ENCODE measurements around the gene SLC26A1.

SLC26A1 gene

DNA sequence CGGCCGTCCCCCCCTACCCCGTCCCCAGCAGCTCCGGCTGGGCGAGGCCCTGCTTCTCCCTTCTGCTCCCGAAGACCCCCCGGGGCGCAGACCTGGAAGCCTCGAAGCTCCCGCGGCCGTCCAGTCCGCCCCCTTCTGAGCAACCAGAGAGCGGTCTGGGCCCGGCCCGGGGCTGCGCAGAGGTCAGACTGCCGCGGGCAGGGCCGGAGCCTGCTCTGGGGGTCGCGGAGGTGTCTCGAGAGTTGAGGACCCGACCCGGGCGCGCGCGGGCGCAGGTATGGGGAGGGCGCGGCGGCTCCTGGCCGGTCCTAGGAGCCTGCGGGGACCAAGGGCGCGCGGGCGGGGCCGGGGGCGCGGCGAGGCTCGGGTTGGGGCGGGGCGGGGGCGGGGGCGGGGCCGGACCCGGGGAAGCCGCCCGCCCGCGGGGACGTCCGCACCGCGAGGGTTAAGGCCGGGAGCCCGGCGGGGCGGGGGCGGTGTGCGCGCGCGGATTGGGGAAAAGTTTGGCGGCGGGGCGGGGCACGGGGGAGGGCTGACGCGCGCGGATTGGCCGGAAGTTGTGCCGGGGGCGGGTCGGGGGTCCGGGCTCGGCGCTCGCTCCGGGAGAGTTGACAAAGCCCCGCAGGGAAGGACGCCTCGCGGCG, 17.9 kb upstream of the SLC26A1 start, which contains the start of gene FGFRL1:
Gene FGFRL1, plus strand, starts transcription at position 605 of the 644 bp plus-strand sequence. CDS start 860 bp downstream, outside the sequence.
- Histone ChIP-seq H3K27ac (ENCODE audit: low read depth, low read length) (no peak within 1 kb of the TSS), H3K9ac (ENCODE audit: low read depth, low read length) (no peak within 1 kb of the TSS), H3K27me3 (ENCODE audit: control insufficient read depth, insufficient read depth, low read length) (peaks cover 50% of the 10 kb centered on the region)

DNA sequence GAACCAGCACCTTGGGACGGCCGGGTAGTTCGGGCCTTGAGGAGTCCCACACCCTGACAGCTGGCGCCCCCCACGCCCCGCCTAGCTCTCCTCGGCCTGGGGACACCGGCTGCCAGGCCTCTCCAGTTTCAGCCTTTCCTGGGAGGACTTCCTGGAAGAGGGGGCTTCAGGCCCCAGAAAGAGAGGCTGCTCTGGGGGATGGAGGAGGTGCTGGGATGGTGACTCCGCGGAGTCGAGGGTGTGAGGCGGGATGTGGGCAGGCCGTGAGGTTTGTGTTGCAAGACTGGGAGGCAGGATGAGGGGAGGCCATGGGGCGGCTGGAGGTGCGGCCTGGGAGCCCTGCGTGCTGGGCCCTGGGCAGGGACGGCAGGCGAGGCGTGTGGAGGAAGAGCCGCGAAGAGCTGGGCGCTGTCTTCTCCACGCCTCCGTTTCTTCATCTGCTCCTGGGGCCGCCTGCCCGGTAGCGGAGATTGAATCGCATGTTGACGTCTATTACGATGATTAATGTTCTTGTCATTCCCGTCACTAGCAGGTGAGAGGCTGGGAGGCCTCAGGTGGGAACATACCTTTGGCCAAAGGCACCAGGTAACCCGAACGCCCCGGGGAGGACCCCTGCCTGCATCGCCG, 17.3 kb upstream of the SLC26A1 start:
- no peaks in the 10 kb centered on the region for H3K36me3 ChIP-seq (ENCODE audit: control insufficient read depth, insufficient read depth, low read length)
- no peaks in the 10 kb centered on the region for H3K9me3 ChIP-seq (ENCODE audit: control insufficient read depth, insufficient read depth, low read length)
- peak overlapping the region; percentile 61; the same call in 1 of the 2 replicates for H3K4me3 ChIP-seq (ENCODE audit: low read depth, low read length)
- peaks cover 55% of the 10 kb centered on the region for H3K27me3 ChIP-seq (ENCODE audit: control insufficient read depth, insufficient read depth, low read length)
- peaks cover 11% of the 10 kb centered on the region; the same call in 1 of the 2 replicates for H3K4me1 ChIP-seq (ENCODE audit: control insufficient read depth, insufficient read depth, low read length)
- no peak overlapping the region for H3K9ac ChIP-seq (ENCODE audit: low read depth, low read length)
- H3K27ac ChIP-seq (ENCODE audit: low read depth, low read length) = no peak overlapping the region

More for the DNA sequence above, 17.9 kb upstream of the SLC26A1 start, which contains the start of gene FGFRL1:
- H3K4me3 ChIP-seq (ENCODE audit: low read depth, low read length) = peak within 1 kb of the TSS; percentile 61
- no peaks in the 10 kb centered on the region for H3K36me3 ChIP-seq (ENCODE audit: control insufficient read depth, insufficient read depth, low read length)
- H3K9me3 ChIP-seq (ENCODE audit: control insufficient read depth, insufficient read depth, low read length) = no peaks in the 10 kb centered on the region
- peaks cover 11% of the 10 kb centered on the region; the same call in 1 of the 2 replicates for H3K4me1 ChIP-seq (ENCODE audit: control insufficient read depth, insufficient read depth, low read length)

DNA sequence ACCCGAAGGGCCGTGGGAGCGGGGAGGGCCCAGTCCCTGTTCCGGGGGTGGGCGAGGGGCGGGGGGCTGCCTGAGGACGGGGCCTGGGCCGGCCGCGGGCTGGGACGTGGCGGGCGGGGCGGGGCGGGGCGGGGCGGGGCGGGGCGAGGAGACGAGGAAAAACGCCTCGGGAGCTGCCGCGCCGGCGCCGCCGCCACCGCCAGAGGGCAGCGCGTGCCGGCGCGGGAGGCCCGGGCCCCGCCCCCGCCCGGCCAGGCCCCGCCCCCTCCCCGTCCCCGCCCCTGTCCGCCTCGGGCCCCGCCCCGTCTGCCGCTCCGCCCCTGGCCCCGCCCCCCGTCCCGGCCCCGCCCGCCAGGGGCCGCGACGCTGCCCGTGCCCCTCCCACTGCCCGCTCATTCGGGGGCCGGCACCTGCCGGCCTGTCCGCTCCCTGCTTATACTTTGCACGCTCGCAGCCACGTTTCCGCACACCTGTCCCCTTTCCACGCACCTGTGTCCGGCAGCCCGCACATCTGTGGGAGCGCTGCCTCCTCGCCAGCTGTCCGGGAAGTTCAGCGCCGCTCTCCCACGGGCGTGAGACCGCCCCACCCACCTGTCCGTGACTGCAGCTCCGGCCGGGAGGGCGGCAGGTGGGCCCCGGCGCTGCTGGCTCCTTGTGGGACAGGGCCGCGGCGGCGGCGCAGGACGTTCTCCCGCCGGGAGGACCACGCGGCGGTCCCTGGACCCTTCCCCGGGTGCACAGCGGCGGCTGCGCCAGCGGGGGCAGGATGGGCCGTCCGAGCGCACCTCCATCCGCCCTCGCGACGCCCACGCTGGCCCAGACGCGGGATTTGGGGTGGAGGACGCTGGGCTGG, 16.6 kb upstream of the SLC26A1 start:
- Histone ChIP-seq H3K36me3 (ENCODE audit: control insufficient read depth, insufficient read depth, low read length) (no peaks in the 10 kb centered on the region), H3K27me3 (ENCODE audit: control insufficient read depth, insufficient read depth, low read length) (peaks cover 62% of the 10 kb centered on the region), H3K4me1 (ENCODE audit: control insufficient read depth, insufficient read depth, low read length) (peaks cover 11% of the 10 kb centered on the region; the same call in 1 of the 2 replicates), H3K27ac (ENCODE audit: low read depth, low read length) (no peak overlapping the region), H3K9ac (ENCODE audit: low read depth, low read length) (no peak overlapping the region), H3K9me3 (ENCODE audit: control insufficient read depth, insufficient read depth, low read length) (no peaks in the 10 kb centered on the region), H3K4me3 (ENCODE audit: low read depth, low read length) (peak overlapping the region; percentile 64)

DNA sequence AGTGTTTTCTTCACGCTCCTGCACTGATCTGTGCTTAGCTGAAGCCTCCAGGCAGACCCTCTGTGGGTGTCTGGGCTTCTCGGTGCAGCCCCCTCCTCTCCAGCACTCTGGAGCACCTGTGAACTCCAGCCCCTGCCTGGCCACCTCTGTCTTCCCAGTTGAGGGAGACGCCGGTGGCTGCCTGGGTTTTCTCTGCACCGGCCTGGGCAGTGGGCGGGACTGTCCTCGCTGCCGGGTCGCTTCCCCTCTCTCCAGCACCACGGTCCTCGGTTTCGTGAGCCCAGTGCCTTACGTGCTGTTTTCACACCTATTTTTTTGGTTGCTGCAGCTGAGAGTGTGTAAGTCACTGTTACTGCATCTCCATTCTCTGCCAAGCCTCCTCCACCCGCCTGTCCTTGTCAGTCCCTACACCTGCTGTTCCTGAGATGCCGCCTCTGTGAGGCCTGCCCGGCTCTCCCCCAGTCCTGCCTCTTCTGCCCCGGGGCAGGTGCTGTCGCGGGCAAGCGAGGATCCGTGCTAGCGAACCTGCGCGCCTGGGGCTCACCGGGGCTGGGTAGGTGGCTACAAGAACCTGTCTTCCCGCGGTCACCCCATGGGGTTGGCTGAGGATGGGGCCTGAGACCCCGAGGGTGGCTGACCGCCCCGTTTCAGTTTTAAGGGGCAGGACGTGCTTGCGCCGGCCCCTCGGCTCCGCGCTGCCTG, 15.8 kb upstream of the SLC26A1 start:
- H3K9ac ChIP-seq (ENCODE audit: low read depth, low read length) = no peak overlapping the region
- H3K27ac ChIP-seq (ENCODE audit: low read depth, low read length) = no peak overlapping the region
- H3K4me3 ChIP-seq (ENCODE audit: low read depth, low read length) = peak overlapping the region; percentile 64
- H3K27me3 ChIP-seq (ENCODE audit: control insufficient read depth, insufficient read depth, low read length) = peaks cover 70% of the 10 kb centered on the region
- no peaks in the 10 kb centered on the region for H3K36me3 ChIP-seq (ENCODE audit: control insufficient read depth, insufficient read depth, low read length)
- H3K9me3 ChIP-seq (ENCODE audit: control insufficient read depth, insufficient read depth, low read length) = no peaks in the 10 kb centered on the region
- peaks cover 11% of the 10 kb centered on the region; the same call in 1 of the 2 replicates for H3K4me1 ChIP-seq (ENCODE audit: control insufficient read depth, insufficient read depth, low read length)

DNA sequence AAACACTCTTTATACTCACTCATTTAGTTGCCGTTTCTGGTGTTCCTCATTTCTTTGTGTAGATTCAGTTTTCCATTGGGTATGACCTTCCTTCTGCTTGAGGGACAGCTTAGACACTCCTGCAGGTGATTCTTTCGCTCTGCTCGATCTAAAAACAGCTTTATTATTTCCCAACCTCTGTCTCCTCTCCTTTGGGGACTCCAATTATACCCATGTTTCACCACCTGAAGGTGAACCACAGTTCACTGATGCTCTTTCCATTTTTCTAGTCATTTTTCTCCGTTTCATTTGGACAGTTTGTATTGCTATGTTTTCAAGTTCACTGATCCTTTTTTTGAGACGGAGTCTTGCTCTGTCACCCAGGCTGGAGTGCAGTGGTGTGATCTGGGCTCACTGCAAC, 13.7 kb upstream of the SLC26A1 start:
- Histone ChIP-seq H3K27ac (ENCODE audit: low read depth, low read length) (no peak overlapping the region), H3K4me3 (ENCODE audit: low read depth, low read length) (no peak overlapping the region), H3K27me3 (ENCODE audit: control insufficient read depth, insufficient read depth, low read length) (peaks cover 87% of the 10 kb centered on the region), H3K9ac (ENCODE audit: low read depth, low read length) (no peak overlapping the region), H3K4me1 (ENCODE audit: control insufficient read depth, insufficient read depth, low read length) (peaks cover 11% of the 10 kb centered on the region; the same call in 1 of the 2 replicates), H3K36me3 (ENCODE audit: control insufficient read depth, insufficient read depth, low read length) (no peaks in the 10 kb centered on the region), H3K9me3 (ENCODE audit: control insufficient read depth, insufficient read depth, low read length) (no peaks in the 10 kb centered on the region)

DNA sequence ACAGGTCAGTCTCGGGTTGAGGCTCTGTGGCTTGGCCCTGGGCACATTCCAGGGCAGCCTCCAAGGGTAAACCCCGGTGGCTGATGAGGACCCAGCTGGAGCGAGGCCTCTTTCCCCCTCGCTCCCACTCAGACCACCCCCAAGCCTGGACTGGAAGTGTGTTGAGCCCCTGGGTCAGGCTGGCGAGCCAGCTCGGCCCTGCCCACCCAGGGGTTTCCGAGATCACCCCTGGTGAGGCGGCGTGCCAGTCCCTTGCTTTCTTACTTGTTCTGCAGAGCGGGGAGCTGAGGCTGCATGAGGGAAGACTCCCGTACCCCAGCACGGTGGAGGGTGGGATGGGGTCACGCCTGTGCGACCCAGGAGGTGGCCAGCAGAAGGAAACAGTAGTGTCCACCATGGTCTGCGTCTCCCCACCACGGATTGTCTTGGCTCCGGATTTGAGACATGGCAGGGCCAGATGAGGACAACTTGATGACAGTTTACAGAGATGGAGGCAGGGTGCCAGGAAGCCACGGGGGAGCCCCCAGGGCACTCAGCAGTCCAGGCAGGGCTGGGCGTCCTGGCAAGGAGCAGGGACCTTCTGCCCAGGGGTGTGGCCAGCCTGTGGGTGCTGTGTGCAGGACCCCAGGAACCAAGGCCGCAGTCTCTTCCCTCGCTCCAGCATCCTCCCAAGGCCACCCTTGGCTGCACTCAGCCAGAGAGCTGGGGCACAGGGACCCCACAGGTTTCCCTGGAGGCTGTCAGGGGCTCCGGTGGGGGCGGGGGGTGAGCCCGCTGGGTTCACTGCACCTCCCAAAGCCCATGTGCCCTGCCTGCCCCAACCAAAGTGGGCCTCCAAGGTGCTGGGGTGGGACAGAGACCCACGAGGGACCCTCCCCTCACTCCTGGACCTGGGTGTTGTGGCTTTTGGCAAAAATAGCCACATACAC, 11.6 kb upstream of the SLC26A1 start:
- Histone ChIP-seq H3K36me3 (ENCODE audit: control insufficient read depth, insufficient read depth, low read length) (no peaks in the 10 kb centered on the region), H3K4me1 (ENCODE audit: control insufficient read depth, insufficient read depth, low read length) (peaks cover 3% of the 10 kb centered on the region; the same call in 1 of the 2 replicates), H3K27ac (ENCODE audit: low read depth, low read length) (no peak overlapping the region), H3K27me3 (ENCODE audit: control insufficient read depth, insufficient read depth, low read length) (peaks cover 94% of the 10 kb centered on the region), H3K9ac (ENCODE audit: low read depth, low read length) (no peak overlapping the region), H3K9me3 (ENCODE audit: control insufficient read depth, insufficient read depth, low read length) (no peaks in the 10 kb centered on the region), H3K4me3 (ENCODE audit: low read depth, low read length) (no peak overlapping the region)

DNA sequence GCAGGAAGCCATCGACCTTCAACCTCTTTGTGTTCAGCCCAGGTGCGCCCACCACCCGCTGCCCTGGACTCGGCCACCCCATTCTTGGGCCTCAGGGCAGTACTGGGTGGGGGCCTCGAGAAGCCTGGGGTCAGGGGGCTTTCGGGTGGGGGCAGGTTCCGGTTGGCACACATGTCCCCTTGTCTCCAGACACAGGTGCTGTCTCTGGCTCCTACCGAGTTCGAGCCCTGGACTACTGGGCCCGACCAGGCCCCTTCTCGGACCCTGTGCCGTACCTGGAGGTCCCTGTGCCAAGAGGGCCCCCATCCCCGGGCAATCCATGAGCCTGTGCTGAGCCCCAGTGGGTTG, 10.8 kb upstream of the SLC26A1 start:
- H3K9ac ChIP-seq (ENCODE audit: low read depth, low read length) = no peak overlapping the region

DNA sequence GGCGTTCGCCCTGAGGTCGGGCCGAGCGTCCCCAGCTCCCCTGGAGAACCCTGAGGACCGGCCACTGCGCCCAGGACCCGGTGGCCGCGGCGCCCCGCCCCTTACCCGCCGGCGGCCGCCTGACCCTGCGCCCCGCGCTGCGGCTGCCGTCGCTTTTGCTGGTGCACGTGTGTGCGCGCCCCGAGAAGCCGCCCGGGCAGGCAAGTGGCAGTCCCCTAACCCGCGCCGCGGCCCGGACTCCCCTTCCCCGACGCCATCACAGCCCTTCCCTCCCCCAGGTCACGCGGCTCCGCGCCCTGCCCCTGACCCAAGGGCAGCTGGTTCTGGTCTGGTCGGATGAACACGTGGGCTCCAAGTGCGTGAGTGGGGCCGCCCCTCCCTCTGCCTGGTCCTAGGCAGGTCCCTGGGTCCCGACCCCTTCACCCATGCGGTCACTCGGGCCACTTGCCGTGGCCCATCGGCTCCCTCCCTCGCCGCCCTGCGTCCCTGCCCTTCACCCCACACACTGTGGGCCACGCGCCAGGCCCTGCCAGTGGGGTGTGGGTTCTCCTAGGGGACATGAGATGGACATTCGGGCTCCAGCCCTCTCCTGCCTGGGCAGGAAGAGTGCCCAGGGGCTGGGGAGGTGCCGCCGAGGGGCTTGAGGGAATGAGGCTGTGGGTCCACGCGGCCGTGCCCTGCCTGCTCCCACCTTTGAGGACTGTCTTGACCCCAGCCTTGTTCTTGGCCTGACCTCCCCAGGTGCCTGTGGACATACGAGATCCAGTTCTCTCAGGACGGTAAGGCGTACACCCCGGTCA, 10.3 kb upstream of the SLC26A1 start:
- no peak overlapping the region for H3K27ac ChIP-seq (ENCODE audit: low read depth, low read length)
- no peaks in the 10 kb centered on the region for H3K36me3 ChIP-seq (ENCODE audit: control insufficient read depth, insufficient read depth, low read length)
- peak overlapping the region; percentile 40; the same call in 1 of the 2 replicates for H3K4me3 ChIP-seq (ENCODE audit: low read depth, low read length)
- H3K27me3 ChIP-seq (ENCODE audit: control insufficient read depth, insufficient read depth, low read length) = peaks cover 94% of the 10 kb centered on the region
- H3K9me3 ChIP-seq (ENCODE audit: control insufficient read depth, insufficient read depth, low read length) = no peaks in the 10 kb centered on the region
- no peaks in the 10 kb centered on the region for H3K4me1 ChIP-seq (ENCODE audit: control insufficient read depth, insufficient read depth, low read length)
- H3K9ac ChIP-seq (ENCODE audit: low read depth, low read length) = no peak overlapping the region

More for the DNA sequence above, 10.8 kb upstream of the SLC26A1 start:
- Histone ChIP-seq H3K27me3 (ENCODE audit: control insufficient read depth, insufficient read depth, low read length) (peaks cover 95% of the 10 kb centered on the region), H3K36me3 (ENCODE audit: control insufficient read depth, insufficient read depth, low read length) (no peaks in the 10 kb centered on the region), H3K4me3 (ENCODE audit: low read depth, low read length) (no peak overlapping the region), H3K4me1 (ENCODE audit: control insufficient read depth, insufficient read depth, low read length) (0 out of 2 replicates have a peak, but pooled peaks cover 2% of the 10 kb centered on the region), H3K9me3 (ENCODE audit: control insufficient read depth, insufficient read depth, low read length) (no peaks in the 10 kb centered on the region), H3K27ac (ENCODE audit: low read depth, low read length) (no peak overlapping the region)

DNA sequence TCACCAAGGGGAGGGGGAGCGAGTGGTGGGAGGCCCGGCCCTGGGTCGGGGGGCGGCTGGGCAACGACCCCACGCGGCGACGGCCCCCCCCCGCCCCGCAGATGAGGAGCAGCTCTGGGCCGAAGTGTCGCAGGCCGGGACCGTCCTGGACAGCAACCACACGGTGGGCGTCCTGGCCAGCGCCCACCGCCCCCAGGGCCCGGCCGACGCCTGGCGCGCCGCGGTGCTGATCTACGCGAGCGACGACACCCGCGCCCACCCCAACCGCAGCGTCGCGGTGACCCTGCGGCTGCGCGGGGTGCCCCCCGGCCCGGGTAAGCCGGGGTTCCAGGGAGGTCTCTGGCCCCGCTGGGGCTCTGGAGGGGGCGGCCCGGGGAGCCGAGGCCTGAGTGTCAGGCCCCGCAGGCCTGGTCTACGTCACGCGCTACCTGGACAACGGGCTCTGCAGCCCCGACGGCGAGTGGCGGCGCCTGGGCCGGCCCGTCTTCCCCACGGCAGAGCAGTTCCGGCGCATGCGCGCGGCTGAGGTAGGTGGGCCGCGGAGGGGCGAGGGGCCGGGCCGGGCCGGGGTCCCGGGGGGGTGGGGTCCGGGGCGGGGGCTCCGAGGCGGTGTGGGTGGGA, 9.5 kb upstream of the SLC26A1 start:
- Histone ChIP-seq H3K9me3 (ENCODE audit: control insufficient read depth, insufficient read depth, low read length) (no peaks in the 10 kb centered on the region), H3K27me3 (ENCODE audit: control insufficient read depth, insufficient read depth, low read length) (peaks cover 94% of the 10 kb centered on the region), H3K4me1 (ENCODE audit: control insufficient read depth, insufficient read depth, low read length) (no peaks in the 10 kb centered on the region), H3K36me3 (ENCODE audit: control insufficient read depth, insufficient read depth, low read length) (no peaks in the 10 kb centered on the region), H3K27ac (ENCODE audit: low read depth, low read length) (no peak overlapping the region), H3K9ac (ENCODE audit: low read depth, low read length) (no peak overlapping the region), H3K4me3 (ENCODE audit: low read depth, low read length) (peak overlapping the region; percentile 55)

Measured in HUES48 (cell line).